GM18870 (cell line): ENCODE measurements around the gene STK4.
"Not testable (repeated sequence)": the region's sequence is repeated elsewhere in the genome, so short reads cannot be mapped to it uniquely, and the experiment has no call there.

Experiments used
- ATAC-seq: cut with Tn5 transposase; IDR thresholded peaks from one replicate; pipeline ENCODE4 v1.9.1; 2021; ENCODE audit warnings: moderate library complexity; ENCODE audit not compliant: unreplicated experiment

The STK4 gene

GRCh38 chr20:44981736-44982406 is 15.6 kb downstream of the STK4 start:
- ATAC-seq, result no peak

GRCh38 chr20:44983093-44983674 is 16.9 kb downstream of the STK4 start:
- no peak for ATAC-seq

- ATAC-seq, result no peak
Observed at GRCh38 chr20:44988631-44989171, 22.4 kb downstream of the STK4 start.

GRCh38 chr20:44990425-44990824 is 24.1 kb downstream of the STK4 start:
- no peak for ATAC-seq

GRCh38 chr20:44990957-44991356 is 24.6 kb downstream of the STK4 start:
- ATAC-seq, result no peak

GRCh38 chr20:44993343-44993742 is 27.0 kb downstream of the STK4 start:
- ATAC-seq, result no peak

GRCh38 chr20:44997171-44997570 is 30.9 kb downstream of the STK4 start:
- ATAC-seq, result no peak

- no peak for ATAC-seq
Observed at GRCh38 chr20:44997668-44998067, 31.4 kb downstream of the STK4 start.

- ATAC-seq, result no peak
Observed at GRCh38 chr20:45008521-45009049, 42.3 kb downstream of the STK4 start.

GRCh38 chr20:45010399-45010828 is 44.1 kb downstream of the STK4 start:
- ATAC-seq, result no peak

GRCh38 chr20:45011108-45011526 is 44.8 kb downstream of the STK4 start:
- no peak for ATAC-seq

- no peak for ATAC-seq
Observed at GRCh38 chr20:45012682-45013302, 46.5 kb downstream of the STK4 start.

- ATAC-seq, result not testable (repeated sequence)
Observed at GRCh38 chr20:45014131-45014530, 47.8 kb downstream of the STK4 start.

GRCh38 chr20:45014671-45015415 is 48.5 kb downstream of the STK4 start:
- no peak for ATAC-seq

- ATAC-seq, result no peak
Observed at GRCh38 chr20:45016089-45016671, 49.9 kb downstream of the STK4 start.

GRCh38 chr20:45017281-45017680 is 51.0 kb downstream of the STK4 start:
- ATAC-seq, result no peak

GRCh38 chr20:45017857-45018256 is 51.5 kb downstream of the STK4 start:
- no peak for ATAC-seq

GRCh38 chr20:45019027-45019761 is 52.9 kb downstream of the STK4 start:
- no peak for ATAC-seq

- no peak for ATAC-seq
Observed at GRCh38 chr20:45019762-45020123, 53.4 kb downstream of the STK4 start.

- ATAC-seq, result no peak
Observed at GRCh38 chr20:45020236-45020886, 54.0 kb downstream of the STK4 start.
